Mucosa of gallbladder (tissue), 1 donor: ENCODE data around the gene MDH1. TPM values are rescaled to one million over a fixed set of nuclear protein-coding genes. Genes with fewer than 3 reads are reported as not detected.

ENCODE experiments used
- DNase-seq: peaks from one replicate; pipeline ENCODE4 v3.0.0-alpha.2; 2020; ENCODE audit warnings: low spot score
- total RNA-seq: library from RNA; stranded (reverse); gene quantifications from one replicate; pipeline ENCODE4 v1.2.1, GENCODE V29; 2021
- donor health status: DM: no; HTN: no; CAD: no.

The MDH1 gene
- total RNA-seq, 1 donor from 2014 or later, result 149 TPM

DNA sequence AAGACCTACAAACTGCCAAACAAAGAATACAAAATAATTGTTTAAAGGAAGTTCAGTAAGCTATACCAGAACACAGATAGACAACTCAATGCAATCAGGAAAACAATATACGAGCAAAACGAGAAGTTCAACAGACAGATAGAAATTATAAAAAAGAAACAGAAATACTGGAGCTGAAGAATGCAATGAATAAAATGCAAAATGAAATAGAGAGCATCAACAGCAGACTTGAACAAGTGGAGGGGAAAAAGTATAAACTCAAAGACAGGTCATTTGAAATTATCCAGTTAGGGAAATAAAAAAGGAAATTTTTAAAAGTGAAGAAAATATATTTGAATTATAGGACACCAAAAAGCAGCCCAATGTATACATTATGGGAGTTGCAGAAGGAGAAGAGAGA, 43.6 kb downstream of the MDH1 start:
- DNase-seq, result no peak

DNA sequence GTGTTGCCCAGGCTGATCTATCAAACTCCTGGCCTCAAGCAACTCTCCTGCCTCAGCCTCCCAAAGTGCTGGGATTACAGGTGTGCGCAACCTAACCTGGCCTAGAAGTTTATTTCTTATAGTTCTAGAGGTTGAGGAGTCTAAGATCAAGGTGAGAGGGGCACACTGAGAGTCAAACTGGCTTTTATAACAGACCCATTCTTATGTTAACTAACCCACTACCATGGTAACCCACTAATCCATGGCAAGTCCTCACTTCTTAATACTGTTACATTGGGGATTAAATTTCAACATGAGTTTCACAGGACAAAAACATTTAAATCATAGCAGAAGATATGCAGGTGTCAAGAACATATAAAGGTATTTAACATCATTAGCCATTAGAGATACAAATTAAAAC, 50.6 kb downstream of the MDH1 start:
- no peak for DNase-seq

DNA sequence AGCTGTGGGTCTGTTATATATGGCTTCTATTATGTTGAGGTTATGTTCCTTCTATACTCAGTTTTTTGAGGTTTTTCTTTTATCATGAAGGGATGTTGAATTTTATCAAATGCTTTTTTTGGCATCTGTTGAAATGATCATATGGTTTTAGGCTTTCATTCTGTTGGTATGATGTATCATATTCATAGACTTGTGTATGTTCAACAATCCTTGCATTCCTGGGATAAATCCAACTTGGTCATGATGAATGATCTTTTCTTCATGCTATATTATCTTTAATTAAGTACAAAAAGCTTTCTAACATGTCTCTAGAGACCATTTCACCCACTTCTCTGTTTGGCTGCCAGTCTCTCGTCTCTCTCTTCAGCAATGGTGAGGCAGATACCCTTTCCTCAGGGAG, 54.2 kb downstream of the MDH1 start:
- DNase-seq, result no peak

DNA sequence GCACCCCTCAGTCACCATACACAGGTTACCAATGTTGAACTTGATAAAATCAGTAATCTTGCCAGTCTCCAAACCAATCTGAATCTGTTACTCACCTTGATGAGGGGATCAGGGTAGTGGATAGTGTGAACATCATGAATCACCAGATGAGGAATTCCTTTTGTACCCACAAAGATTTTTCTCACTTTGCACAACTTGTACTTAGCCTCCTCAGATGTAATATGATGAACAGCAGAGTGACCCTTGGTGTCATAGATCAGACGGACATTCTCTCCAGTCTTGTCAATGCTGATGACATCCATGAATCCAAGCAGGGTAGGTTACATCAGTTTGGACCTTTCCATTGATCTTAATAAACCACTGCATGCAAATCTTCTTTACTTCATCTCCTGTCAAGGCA, 54.7 kb downstream of the MDH1 start:
- no peak for DNase-seq

DNA sequence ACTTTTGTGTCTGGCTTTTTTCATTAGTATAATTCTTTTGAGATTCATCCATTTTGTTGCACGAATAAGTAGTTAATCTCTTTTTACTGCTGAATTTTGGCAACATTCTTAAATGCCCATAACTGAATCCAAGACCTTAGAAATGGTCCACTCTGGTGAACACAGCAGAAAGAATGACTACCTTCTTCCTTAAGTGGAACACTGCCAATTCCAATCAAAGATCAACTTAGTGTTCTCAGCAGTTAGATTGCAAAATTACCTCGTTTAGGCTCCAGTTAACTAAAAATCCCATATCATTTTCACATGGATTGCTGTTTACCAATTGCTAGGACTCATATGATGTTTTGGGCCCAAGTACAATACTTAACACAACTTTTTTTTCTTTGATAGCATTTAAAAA, 59.9 kb downstream of the MDH1 start:
- DNase-seq, result no peak

DNA sequence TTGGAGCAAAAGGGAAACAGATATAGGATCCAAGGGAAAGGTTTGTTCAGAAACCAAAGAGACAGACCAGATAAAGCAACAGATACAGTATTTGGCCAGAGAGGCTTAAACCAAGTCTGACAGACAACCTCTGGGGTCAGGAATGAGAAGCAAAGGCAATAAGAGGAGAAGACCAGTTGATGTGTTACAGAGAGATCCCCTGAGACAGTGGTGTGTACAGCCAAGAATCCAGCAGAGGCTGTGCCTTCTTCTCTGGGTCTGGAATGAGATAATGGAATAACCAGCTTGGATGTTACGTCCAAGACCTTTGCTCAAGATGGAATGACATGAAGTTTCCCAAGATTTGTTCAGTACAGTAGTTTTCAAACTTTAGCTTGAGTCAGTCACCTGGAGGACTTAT, 61.1 kb downstream of the MDH1 start:
- no peak for DNase-seq

DNA sequence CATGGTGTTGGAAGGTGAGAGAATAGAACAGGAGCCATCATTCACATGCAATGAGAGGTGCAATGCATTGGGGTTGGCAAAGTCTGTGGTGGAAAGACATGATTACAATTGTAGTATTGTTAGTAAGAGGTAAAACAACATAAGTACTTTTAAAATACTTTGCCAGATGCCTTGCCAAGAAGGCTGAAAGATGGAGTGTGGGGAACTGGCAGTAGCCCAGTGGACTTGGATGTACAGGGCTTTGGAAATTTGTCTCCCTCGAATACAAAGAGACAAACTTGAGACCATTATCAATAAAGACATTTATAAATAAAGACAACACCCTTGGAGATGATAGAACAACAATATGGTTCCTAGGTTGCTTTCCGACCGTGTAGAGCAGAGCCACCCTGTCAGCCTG, 62.0 kb downstream of the MDH1 start:
- DNase-seq, result no peak

DNA sequence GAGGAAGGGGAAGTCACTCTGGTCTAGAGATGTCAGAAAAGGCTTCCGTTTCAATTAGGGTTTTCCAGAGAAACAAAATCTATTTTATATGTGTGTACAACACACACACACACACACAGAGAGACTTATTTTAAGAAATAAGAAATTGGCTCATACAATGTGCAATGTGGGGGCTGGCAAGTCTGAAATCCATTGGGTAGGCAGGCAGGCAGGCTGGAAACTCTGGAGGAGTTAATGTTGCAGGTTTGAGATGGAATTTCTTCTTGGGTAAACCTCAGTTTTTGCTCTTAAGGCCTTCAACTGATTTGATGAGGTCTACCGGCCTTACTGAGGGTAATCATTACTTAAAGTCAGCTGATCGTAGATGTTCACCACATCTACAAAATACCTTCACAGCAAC, 62.6 kb downstream of the MDH1 start:
- no peak for DNase-seq

DNA sequence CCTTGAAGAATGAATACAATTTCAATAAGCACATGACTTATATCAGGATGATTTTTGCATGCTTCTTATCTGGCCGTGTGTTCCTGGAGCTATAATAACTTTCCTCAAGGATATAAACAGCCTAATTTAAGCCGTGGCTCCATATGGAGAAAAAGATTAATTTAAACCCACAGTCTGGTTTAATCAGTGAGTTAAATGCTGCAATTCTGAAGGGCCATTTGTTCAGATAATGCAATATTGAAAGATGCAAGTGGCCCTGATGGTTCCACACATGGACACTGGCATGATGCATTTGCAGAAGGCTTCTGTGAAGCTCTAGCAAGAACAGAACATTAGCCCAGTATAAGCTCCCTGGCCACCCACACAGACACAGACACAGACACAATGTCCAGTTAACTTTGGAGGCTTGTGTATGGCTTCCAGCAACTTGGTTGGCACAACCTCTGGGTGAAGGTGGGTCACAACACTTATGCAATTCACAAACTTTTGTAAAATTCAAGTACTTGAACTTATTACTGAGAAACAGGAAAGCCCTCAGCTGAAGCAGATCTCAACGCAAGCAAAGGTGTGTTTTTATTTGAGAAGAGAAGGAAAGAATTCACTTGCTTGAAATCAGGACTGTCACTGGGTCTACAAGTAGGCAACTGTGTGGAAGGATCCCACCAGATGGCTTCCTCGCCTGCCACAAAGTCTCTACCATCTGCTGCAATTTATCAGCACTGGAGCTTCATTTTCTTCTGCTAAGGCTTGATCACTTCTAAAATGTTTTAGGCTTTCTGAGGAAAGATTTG, 63.3 kb downstream of the MDH1 start:
- no peak for DNase-seq

DNA sequence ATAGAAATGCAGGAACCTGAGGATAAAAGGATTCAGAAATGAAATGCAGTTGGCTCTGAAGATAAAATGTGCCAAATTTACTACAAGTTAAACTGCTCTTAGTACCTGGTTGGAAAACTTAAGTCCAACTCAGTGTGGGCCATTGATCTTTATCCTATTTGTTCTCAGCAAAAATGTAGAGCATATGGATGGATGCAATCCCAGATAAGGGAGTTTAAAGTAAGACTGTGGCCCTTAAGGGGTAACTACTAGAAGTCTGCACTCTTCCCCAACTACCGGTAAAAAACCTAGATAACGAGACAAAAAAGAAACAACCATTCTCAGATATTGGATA, 63.9 kb downstream of the MDH1 start:
- no peak for DNase-seq

DNA sequence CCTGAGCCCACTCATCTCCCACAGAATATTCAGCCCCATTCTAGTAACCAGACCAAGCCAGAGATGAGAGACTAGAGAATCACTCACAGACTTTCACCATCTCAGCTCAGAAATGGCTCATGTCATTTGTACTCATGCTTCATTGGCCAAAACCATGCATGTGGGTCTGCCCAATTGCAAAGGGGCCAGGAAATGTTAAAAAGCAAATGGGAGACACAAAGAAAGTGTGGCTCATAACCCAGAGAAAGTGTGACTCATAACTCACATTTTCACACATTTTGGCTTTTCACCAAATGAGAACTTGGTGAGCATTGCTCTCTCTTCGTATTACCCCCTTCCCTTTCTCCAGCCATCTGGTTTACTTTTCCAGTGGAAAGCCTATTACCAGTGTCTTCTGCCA, 66.2 kb downstream of the MDH1 start:
- DNase-seq, result no peak

Other genes with a start within 250 kb of the MDH1 start
- 7.8 TPM for gene WDPCP, start 486 bp upstream of the MDH1 start, total RNA-seq